Measurements from ENCODE around the gene MAP4.

DNA sequence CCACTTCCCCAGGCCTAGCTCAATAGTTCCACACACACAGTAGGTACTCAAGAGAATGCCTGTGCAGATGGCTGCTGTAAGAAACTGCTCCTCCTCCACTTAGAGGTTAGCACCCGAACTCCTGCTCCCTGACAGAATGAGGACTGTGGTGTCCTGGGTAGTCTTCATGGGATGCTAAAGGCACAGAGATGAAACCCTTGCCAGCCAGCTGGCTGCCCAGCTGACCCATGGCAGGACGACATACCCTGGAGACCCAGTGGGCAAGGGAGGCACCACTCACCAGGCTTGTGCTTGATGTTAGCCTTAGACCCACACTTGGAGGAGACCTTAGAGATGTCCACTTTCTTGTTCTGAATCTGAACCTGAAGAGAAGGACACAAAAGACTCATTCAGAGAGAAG is 159.1 kb downstream of the MAP4 start:
- TF ChIP-seq POLR2A (IDR thresholded peaks at IDR 0.05; ENCODE audit: low read length), result no peak
- TF ChIP-seq GATA1 (IDR thresholded peaks at IDR 0.05; ENCODE audit: low read depth, low read length), result no peak

Data from erythroblast (primary cell).